Measurements from ENCODE around the gene ADAMTS18.

DNA sequence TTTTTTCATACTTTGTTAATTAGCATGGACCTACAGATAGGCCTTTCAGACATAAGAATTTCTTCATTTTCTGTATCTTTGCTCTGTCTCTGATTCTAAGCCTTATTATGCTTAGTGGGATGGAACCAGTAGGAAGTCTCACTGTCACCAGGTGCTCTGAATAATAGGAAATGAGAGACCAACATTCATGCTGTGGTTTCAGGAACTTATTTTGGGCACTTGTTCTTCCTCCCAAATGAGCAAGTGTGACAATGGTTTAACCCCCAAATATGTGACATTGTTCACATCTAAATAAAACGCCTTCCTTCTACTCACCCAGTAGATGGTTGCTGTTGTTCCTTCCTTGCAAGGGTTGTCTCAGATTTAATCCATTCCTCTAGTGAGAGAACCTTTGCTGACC, 135.4 kb downstream of the ADAMTS18 start:
- TF ChIP-seq CEBPG (CRISPR knock-in tag; IDR thresholded peaks at IDR 0.05), result no peak
- no peak for TF ChIP-seq CEBPG (tag; conservative IDR thresholded peaks at IDR 0.05 in 1 of 2, IDR thresholded peaks at IDR 0.05 in 1 of 2)
- no peak for TF ChIP-seq ZNF551 (CRISPR knock-in tag; IDR thresholded peaks at IDR 0.05)
- TF ChIP-seq, protein P1, sequence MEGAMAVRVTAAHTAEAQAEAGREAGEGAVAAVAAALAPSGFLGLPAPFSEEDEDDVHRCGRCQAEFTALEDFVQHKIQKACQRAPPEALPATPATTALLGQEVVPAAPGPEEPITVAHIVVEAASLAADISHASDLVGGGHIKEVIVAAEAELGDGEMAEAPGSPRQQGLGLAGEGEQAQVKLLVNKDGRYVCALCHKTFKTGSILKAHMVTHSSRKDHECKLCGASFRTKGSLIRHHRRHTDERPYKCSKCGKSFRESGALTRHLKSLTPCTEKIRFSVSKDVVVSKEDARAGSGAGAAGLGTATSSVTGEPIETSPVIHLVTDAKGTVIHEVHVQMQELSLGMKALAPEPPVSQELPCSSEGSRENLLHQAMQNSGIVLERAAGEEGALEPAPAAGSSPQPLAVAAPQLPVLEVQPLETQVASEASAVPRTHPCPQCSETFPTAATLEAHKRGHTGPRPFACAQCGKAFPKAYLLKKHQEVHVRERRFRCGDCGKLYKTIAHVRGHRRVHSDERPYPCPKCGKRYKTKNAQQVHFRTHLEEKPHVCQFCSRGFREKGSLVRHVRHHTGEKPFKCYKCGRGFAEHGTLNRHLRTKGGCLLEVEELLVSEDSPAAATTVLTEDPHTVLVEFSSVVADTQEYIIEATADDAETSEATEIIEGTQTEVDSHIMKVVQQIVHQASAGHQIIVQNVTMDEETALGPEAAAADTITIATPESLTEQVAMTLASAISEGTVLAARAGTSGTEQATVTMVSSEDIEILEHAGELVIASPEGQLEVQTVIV (CRISPR knock-in tag; IDR thresholded peaks at IDR 0.05; ENCODE audit: borderline replicate concordance), result no peak
- TF ChIP-seq, protein P2, sequence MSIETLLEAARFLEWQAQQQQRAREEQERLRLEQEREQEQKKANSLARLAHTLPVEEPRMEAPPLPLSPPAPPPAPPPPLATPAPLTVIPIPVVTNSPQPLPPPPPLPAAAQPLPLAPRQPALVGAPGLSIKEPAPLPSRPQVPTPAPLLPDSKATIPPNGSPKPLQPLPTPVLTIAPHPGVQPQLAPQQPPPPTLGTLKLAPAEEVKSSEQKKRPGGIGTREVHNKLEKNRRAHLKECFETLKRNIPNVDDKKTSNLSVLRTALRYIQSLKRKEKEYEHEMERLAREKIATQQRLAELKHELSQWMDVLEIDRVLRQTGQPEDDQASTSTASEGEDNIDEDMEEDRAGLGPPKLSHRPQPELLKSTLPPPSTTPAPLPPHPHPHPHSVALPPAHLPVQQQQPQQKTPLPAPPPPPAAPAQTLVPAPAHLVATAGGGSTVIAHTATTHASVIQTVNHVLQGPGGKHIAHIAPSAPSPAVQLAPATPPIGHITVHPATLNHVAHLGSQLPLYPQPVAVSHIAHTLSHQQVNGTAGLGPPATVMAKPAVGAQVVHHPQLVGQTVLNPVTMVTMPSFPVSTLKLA (conservative IDR thresholded peaks at IDR 0.05), result no peak
- TF ChIP-seq, protein P3, sequence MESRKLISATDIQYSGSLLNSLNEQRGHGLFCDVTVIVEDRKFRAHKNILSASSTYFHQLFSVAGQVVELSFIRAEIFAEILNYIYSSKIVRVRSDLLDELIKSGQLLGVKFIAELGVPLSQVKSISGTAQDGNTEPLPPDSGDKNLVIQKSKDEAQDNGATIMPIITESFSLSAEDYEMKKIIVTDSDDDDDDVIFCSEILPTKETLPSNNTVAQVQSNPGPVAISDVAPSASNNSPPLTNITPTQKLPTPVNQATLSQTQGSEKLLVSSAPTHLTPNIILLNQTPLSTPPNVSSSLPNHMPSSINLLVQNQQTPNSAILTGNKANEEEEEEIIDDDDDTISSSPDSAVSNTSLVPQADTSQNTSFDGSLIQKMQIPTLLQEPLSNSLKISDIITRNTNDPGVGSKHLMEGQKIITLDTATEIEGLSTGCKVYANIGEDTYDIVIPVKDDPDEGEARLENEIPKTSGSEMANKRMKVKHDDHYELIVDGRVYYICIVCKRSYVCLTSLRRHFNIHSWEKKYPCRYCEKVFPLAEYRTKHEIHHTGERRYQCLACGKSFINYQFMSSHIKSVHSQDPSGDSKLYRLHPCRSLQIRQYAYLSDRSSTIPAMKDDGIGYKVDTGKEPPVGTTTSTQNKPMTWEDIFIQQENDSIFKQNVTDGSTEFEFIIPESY (CRISPR knock-in tag; IDR thresholded peaks at IDR 0.05), result no peak
- TF ChIP-seq CHD2 (IDR thresholded peaks at IDR 0.05; ENCODE audit: low read depth, low read length), result no peak
